Endothelial cell of umbilical vein (primary cell): ENCODE measurements around the gene SHCBP1L.

ENCODE experiments used
- EZH2 ChIP-seq: IDR thresholded peaks from 2 replicates; pipeline ENCODE4 v1.6.1; 2012; ENCODE audit warnings: borderline replicate concordance, low read depth, mild to moderate bottlenecking, moderate library complexity, low read length, inconsistent platforms; ENCODE audit not compliant: severe bottlenecking
- FOS ChIP-seq: IDR thresholded peaks from 2 replicates; pipeline ENCODE4 v1.6.1; 2011; ENCODE audit warnings: mild to moderate bottlenecking, low read length, moderate library complexity, borderline replicate concordance; ENCODE audit not compliant: insufficient read depth
- GATA2 ChIP-seq: IDR thresholded peaks from 2 replicates; pipeline ENCODE4 v1.7.0; 2011; ENCODE audit warnings: low read depth, mild to moderate bottlenecking, moderate library complexity, mixed read lengths, low read length; ENCODE audit not compliant: insufficient read length, insufficient read depth
- JUN ChIP-seq: IDR thresholded peaks from 2 replicates; pipeline ENCODE4 v1.6.1; 2011; ENCODE audit warnings: borderline replicate concordance, low read depth; ENCODE audit not compliant: insufficient read length, insufficient read depth
- MYC ChIP-seq: IDR thresholded peaks from one replicate; pipeline ENCODE4 v1.6.1; 2011; ENCODE audit warnings: mild to moderate bottlenecking, low read depth, low read length
- POLR2A ChIP-seq: IDR thresholded peaks from 2 replicates; pipeline ENCODE4 v1.6.1; 2012; ENCODE audit warnings: low read depth, mild to moderate bottlenecking, control low read depth, low read length
- POLR2AphosphoS5 ChIP-seq: IDR thresholded peaks from 2 replicates; pipeline ENCODE4 v1.6.1; 2012; ENCODE audit warnings: low read depth, mild to moderate bottlenecking, control low read depth, low read length, moderate library complexity; ENCODE audit not compliant: insufficient read depth
- TF ChIP-seq, protein P1 (sequence below), 2 donors: IDR thresholded peaks; 1 replicate in 1 of 2; 2 replicates in 1 of 2; pipeline ENCODE4 v1.5.1; 2011; ENCODE audit warnings: low read length in 2 of 2, mild to moderate bottlenecking in 2 of 2, moderate library complexity in 2 of 2, control low read depth in 1 of 2, inconsistent platforms in 1 of 2, low read depth in 1 of 2; ENCODE audit not compliant: insufficient read depth in 1 of 2; ENCODE audit errors: extremely low read depth in 1 of 2
- TF ChIP-seq, protein P2 (sequence below): IDR thresholded peaks from 2 replicates; pipeline ENCODE4 v1.6.1; 2011; ENCODE audit not compliant: insufficient read depth, insufficient read length

DNA sequence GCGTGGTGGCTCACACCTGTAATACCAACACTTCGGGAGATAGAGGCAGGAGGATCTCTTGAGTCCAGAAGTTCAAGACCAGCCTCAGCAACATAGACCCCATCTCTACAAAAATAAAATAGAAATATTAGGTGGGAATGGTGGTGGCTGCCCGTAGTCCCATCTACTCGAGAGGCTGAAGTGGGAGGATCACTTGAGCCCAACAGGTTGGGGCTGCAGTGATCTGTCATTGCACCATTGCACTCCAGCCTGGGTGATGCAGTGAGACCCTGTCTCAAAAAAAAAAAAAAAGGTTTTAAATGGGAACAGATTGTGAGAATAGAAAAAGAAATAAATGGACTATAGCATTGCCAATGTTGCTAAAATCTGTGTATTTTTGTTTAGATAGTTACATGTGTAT is 102.6 kb downstream of the SHCBP1L start:
- TF ChIP-seq, protein P1, sequence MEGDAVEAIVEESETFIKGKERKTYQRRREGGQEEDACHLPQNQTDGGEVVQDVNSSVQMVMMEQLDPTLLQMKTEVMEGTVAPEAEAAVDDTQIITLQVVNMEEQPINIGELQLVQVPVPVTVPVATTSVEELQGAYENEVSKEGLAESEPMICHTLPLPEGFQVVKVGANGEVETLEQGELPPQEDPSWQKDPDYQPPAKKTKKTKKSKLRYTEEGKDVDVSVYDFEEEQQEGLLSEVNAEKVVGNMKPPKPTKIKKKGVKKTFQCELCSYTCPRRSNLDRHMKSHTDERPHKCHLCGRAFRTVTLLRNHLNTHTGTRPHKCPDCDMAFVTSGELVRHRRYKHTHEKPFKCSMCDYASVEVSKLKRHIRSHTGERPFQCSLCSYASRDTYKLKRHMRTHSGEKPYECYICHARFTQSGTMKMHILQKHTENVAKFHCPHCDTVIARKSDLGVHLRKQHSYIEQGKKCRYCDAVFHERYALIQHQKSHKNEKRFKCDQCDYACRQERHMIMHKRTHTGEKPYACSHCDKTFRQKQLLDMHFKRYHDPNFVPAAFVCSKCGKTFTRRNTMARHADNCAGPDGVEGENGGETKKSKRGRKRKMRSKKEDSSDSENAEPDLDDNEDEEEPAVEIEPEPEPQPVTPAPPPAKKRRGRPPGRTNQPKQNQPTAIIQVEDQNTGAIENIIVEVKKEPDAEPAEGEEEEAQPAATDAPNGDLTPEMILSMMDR (IDR thresholded peaks at IDR 0.05; ENCODE audit: extremely low read depth in 1 of 2, insufficient read depth in 1 of 2, low read depth in 1 of 2, low read length in 2 of 2) = no peak
- TF ChIP-seq, protein P2, sequence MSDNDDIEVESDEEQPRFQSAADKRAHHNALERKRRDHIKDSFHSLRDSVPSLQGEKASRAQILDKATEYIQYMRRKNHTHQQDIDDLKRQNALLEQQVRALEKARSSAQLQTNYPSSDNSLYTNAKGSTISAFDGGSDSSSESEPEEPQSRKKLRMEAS = no peak
- TF ChIP-seq FOS = no peak
- no peak for TF ChIP-seq MYC
- TF ChIP-seq EZH2 = no peak
- TF ChIP-seq POLR2A = no peak
- TF ChIP-seq POLR2AphosphoS5 = no peak
- TF ChIP-seq JUN = no peak
- TF ChIP-seq GATA2 = no peak
